Fibroblast of upper back skin (primary cell): ENCODE results near the gene FLT3LG.
A peak's percentile ranks its signal among the peaks of the same experiment; 100 is the strongest.

ENCODE experiments used
- DNase-seq: peaks from one replicate; pipeline ENCODE4 v3.0.0-alpha.2; 2013

Gene FLT3LG

GRCh38 chr19:49520705-49521319 lies 46.8 kb downstream of the FLT3LG start:
- DNase-seq: no peak

- DNase-seq: no peak
These were observed 50.9 kb downstream of the FLT3LG start for GRCh38 chr19:49524812-49525455.

GRCh38 chr19:49528211-49528771 lies 54.3 kb downstream of the FLT3LG start:
- peak; percentile 50 for DNase-seq

GRCh38 chr19:49530708-49531107 lies 56.7 kb downstream of the FLT3LG start:
- no peak for DNase-seq

- peak; percentile 41 for DNase-seq
These were observed 59.8 kb downstream of the FLT3LG start for GRCh38 chr19:49533551-49534488.

GRCh38 chr19:49534632-49535385 lies 60.8 kb downstream of the FLT3LG start:
- no peak for DNase-seq
